Gastroesophageal sphincter (tissue), 3 donors: Measurements from ENCODE around the gene ITPA.

ENCODE experiments used
- EP300 ChIP-seq: sonication (generic); formaldehyde crosslinking; IDR thresholded peaks from one replicate; pipeline ENCODE4 v1.6.1; 2017; ENCODE audit warnings: antibody characterized with exemption, mild to moderate bottlenecking
- POLR2A ChIP-seq, 2 donors: fragments of 450-650 bp; IDR thresholded peaks; one replicate each; pipeline ENCODE4 v1.6.1; 2017; ENCODE audit warnings: antibody characterized with exemption in 2 of 2, mild to moderate bottlenecking in 2 of 2, moderate library complexity in 1 of 2
- POLR2AphosphoS5 ChIP-seq: sonication (generic); formaldehyde crosslinking; IDR thresholded peaks from one replicate; pipeline ENCODE4 v1.6.1; 2017; ENCODE audit warnings: antibody characterized with exemption
- TF ChIP-seq, protein P1 (sequence below), 4 experiments: fragments of 200-600 bp in 2 of 4; fragments of 450-650 bp in 2 of 4; sonication (generic) in 1 of 4; IDR thresholded peaks; one replicate each; pipeline ENCODE4 v1.5.1; 2017 to 2019; ENCODE audit warnings: antibody characterized with exemption in 4 of 4, mild to moderate bottlenecking in 2 of 4, moderate library complexity in 2 of 4

DNA sequence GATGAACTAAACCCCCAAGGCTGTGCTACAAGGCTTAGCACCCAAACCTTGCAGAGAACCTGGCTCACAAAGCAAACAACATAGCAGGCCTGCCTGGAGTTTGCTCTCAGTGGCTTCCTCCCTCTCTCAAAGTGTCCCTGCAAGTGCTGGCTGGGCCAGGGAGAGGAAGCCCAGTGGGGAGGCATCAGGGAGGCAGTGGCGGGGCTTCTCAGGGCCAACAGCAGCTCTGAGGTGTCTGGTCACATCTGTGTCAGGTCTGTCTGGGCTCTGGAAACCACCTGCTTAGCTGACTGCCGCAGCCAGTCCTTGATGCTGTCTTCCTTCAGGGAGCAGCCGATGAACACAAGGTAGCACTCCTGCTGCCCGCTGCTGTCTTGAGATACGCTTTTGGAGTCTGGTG is 46.4 kb downstream of the ITPA start:
- TF ChIP-seq, protein P1, sequence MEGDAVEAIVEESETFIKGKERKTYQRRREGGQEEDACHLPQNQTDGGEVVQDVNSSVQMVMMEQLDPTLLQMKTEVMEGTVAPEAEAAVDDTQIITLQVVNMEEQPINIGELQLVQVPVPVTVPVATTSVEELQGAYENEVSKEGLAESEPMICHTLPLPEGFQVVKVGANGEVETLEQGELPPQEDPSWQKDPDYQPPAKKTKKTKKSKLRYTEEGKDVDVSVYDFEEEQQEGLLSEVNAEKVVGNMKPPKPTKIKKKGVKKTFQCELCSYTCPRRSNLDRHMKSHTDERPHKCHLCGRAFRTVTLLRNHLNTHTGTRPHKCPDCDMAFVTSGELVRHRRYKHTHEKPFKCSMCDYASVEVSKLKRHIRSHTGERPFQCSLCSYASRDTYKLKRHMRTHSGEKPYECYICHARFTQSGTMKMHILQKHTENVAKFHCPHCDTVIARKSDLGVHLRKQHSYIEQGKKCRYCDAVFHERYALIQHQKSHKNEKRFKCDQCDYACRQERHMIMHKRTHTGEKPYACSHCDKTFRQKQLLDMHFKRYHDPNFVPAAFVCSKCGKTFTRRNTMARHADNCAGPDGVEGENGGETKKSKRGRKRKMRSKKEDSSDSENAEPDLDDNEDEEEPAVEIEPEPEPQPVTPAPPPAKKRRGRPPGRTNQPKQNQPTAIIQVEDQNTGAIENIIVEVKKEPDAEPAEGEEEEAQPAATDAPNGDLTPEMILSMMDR (IDR thresholded peaks at IDR 0.05), result no peak
- no peak for TF ChIP-seq EP300
- no peak for TF ChIP-seq POLR2A (IDR thresholded peaks at IDR 0.05)
- no peak for TF ChIP-seq POLR2AphosphoS5
